Astrocyte of the hippocampus (primary cell): ENCODE measurements around the gene PROSER3.

Experiments
- DNase-seq: peaks from one replicate; pipeline ENCODE4 v3.0.0; 2011; ENCODE audit warnings: low read depth, low spot score

The PROSER3 gene

GRCh38 chr19:35757749-35758608, at the start of gene PROSER3:
PROSER3 (plus strand) TSS chr19:35758176; CDS start chr19:35758216, 40 bp downstream.
- peak; percentile 100 for DNase-seq

- DNase-seq, result no peak
Measured at GRCh38 chr19:35708391-35708790, 49.6 kb upstream of the PROSER3 start.

- no peak for DNase-seq
Measured at GRCh38 chr19:35710784-35711723, 46.9 kb upstream of the PROSER3 start.

- DNase-seq, result no peak
Measured at GRCh38 chr19:35712567-35713505, 45.1 kb upstream of the PROSER3 start.

- DNase-seq, result no peak
Measured at GRCh38 chr19:35713506-35713850, 44.5 kb upstream of the PROSER3 start.

- DNase-seq, result no peak
Measured at GRCh38 chr19:35713904-35714495, 44.0 kb upstream of the PROSER3 start.

- no peak for DNase-seq
Measured at GRCh38 chr19:35714601-35715354, 43.2 kb upstream of the PROSER3 start.

- no peak for DNase-seq
Measured at GRCh38 chr19:35715355-35715809, 42.6 kb upstream of the PROSER3 start.

- peak; percentile 77 for DNase-seq
Measured at GRCh38 chr19:35715981-35716800, 41.8 kb upstream of the PROSER3 start.

GRCh38 chr19:35716801-35717664, 40.9 kb upstream of the PROSER3 start:
- DNase-seq, result peak; percentile 92

GRCh38 chr19:35717665-35718344, 40.2 kb upstream of the PROSER3 start, which contains the start of gene KMT2B:
KMT2B (plus strand) TSS chr19:35718003; CDS start chr19:35718019, 16 bp downstream.
- peak; percentile 98 for DNase-seq

- peak; percentile 51 for DNase-seq
Measured at GRCh38 chr19:35718345-35719041, 39.5 kb upstream of the PROSER3 start.

GRCh38 chr19:35719402-35720162, 38.4 kb upstream of the PROSER3 start:
- no peak for DNase-seq

- DNase-seq, result no peak
Measured at GRCh38 chr19:35720163-35720524, 37.8 kb upstream of the PROSER3 start.

- no peak for DNase-seq
Measured at GRCh38 chr19:35720648-35721047, 37.3 kb upstream of the PROSER3 start.

- no peak for DNase-seq
Measured at GRCh38 chr19:35721374-35721773, 36.6 kb upstream of the PROSER3 start.
